ENCODE data around the gene MICU1.
"Not testable (repeated sequence)": the region's sequence is repeated elsewhere in the genome, so short reads cannot be mapped to it uniquely, and the experiment has no call there.

MICU1 gene

GRCh38 chr10:72386916-72387586, 238.8 kb downstream of the MICU1 start:
- Histone ChIP-seq H3K36me3 (ENCODE audit: insufficient read depth) (no peaks in the 10 kb centered on the region), H3K4me3 (IDR thresholded peaks at IDR 0.05; ENCODE audit: insufficient read depth, low read depth, low read length) (no peak overlapping the region), H2AFZ (ENCODE audit: low read depth) (no peak overlapping the region), H3K79me2 (ENCODE audit: insufficient read depth, low read depth) (no peaks in the 10 kb centered on the region), H4K20me1 (ENCODE audit: insufficient read depth) (no peaks in the 10 kb centered on the region), H3K4me1 (ENCODE audit: low read depth, poor library complexity, severe bottlenecking) (no peaks in the 10 kb centered on the region), H3K27me3 (ENCODE audit: insufficient read depth, low read depth) (no peaks in the 10 kb centered on the region), H3K9ac (no peak overlapping the region), H3K4me2 (no peak overlapping the region), H3K27ac (no peak overlapping the region)
- no peak for TF ChIP-seq CTCF (conservative IDR thresholded peaks at IDR 0.05; ENCODE audit: low read depth, low read length)

- Histone ChIP-seq H3K36me3 (ENCODE audit: insufficient read depth) (no peaks in the 10 kb centered on the region), H4K20me1 (ENCODE audit: insufficient read depth) (no peaks in the 10 kb centered on the region), H3K4me1 (ENCODE audit: low read depth, poor library complexity, severe bottlenecking) (no peaks in the 10 kb centered on the region), H3K9ac (no peak overlapping the region), H3K27me3 (ENCODE audit: insufficient read depth, low read depth) (no peaks in the 10 kb centered on the region), H3K4me2 (no peak overlapping the region), H3K27ac (no peak overlapping the region), H3K79me2 (ENCODE audit: insufficient read depth, low read depth) (no peaks in the 10 kb centered on the region), H3K4me3 (IDR thresholded peaks at IDR 0.05; ENCODE audit: insufficient read depth, low read depth, low read length) (no peak overlapping the region), H2AFZ (ENCODE audit: low read depth) (no peak overlapping the region)
- no peak for TF ChIP-seq CTCF (conservative IDR thresholded peaks at IDR 0.05; ENCODE audit: low read depth, low read length)
These were observed 240.2 kb downstream of the MICU1 start for GRCh38 chr10:72385724-72386123.

- H3K36me3 ChIP-seq (ENCODE audit: insufficient read depth); H2AFZ ChIP-seq (ENCODE audit: low read depth); H3K27ac ChIP-seq; H3K4me2 ChIP-seq; H3K4me1 ChIP-seq (ENCODE audit: low read depth, poor library complexity, severe bottlenecking); H3K79me2 ChIP-seq (ENCODE audit: insufficient read depth, low read depth); H3K27me3 ChIP-seq (ENCODE audit: insufficient read depth, low read depth); H3K4me3 ChIP-seq (IDR thresholded peaks at IDR 0.05; ENCODE audit: insufficient read depth, low read depth, low read length); H3K9ac ChIP-seq; H4K20me1 ChIP-seq (ENCODE audit: insufficient read depth): not testable (repeated sequence)
These were observed 240.9 kb downstream of the MICU1 start for GRCh38 chr10:72384982-72385381.

GRCh38 chr10:72379776-72380175, 246.1 kb downstream of the MICU1 start:
- Histone ChIP-seq H4K20me1 (ENCODE audit: insufficient read depth) (no peaks in the 10 kb centered on the region), H3K27ac (no peak overlapping the region), H3K9ac (no peak overlapping the region), H3K36me3 (ENCODE audit: insufficient read depth) (no peaks in the 10 kb centered on the region), H3K4me1 (ENCODE audit: low read depth, poor library complexity, severe bottlenecking) (no peaks in the 10 kb centered on the region), H2AFZ (ENCODE audit: low read depth) (no peak overlapping the region), H3K4me2 (no peak overlapping the region), H3K4me3 (IDR thresholded peaks at IDR 0.05; ENCODE audit: insufficient read depth, low read depth, low read length) (no peak overlapping the region), H3K27me3 (ENCODE audit: insufficient read depth, low read depth) (no peaks in the 10 kb centered on the region), H3K79me2 (ENCODE audit: insufficient read depth, low read depth) (no peaks in the 10 kb centered on the region)
- TF ChIP-seq CTCF (conservative IDR thresholded peaks at IDR 0.05; ENCODE audit: low read depth, low read length) = no peak

- TF ChIP-seq CTCF (conservative IDR thresholded peaks at IDR 0.05; ENCODE audit: low read depth, low read length) = no peak
- H3K27me3 ChIP-seq (ENCODE audit: insufficient read depth, low read depth) = no peaks in the 10 kb centered on the region
These were observed 246.8 kb downstream of the MICU1 start for GRCh38 chr10:72379062-72379461.

More at GRCh38 chr10:72379062-72379461, 246.8 kb downstream of the MICU1 start:
- H3K4me2 ChIP-seq = no peak overlapping the region
- no peaks in the 10 kb centered on the region for H3K4me1 ChIP-seq (ENCODE audit: low read depth, poor library complexity, severe bottlenecking)
- H3K9ac ChIP-seq = no peak overlapping the region
- H3K27ac ChIP-seq = no peak overlapping the region
- H2AFZ ChIP-seq (ENCODE audit: low read depth) = no peak overlapping the region
- no peaks in the 10 kb centered on the region for H3K79me2 ChIP-seq (ENCODE audit: insufficient read depth, low read depth)
- no peak overlapping the region for H3K4me3 ChIP-seq (IDR thresholded peaks at IDR 0.05; ENCODE audit: insufficient read depth, low read depth, low read length)
- H4K20me1 ChIP-seq (ENCODE audit: insufficient read depth) = no peaks in the 10 kb centered on the region
- no peaks in the 10 kb centered on the region for H3K36me3 ChIP-seq (ENCODE audit: insufficient read depth)

Data from KMS-11 (cell line).